KOPT-K1 (cell line): Measurements from ENCODE around the gene AKAP13.

ENCODE experiments used
- H3K27ac ChIP-seq: fragments of 200-600 bp; sonication (generic); 2 replicates; pipeline ENCODE4 v1.5.1; 2016; ENCODE audit warnings: antibody characterized with exemption, mild to moderate bottlenecking, low read depth, low read length; ENCODE audit not compliant: poor library complexity, severe bottlenecking
- H3K36me3 ChIP-seq: fragments of 200-600 bp; sonication (generic); 2 replicates; pipeline ENCODE4 v1.5.1; 2017; ENCODE audit warnings: antibody characterized with exemption, mild to moderate bottlenecking, low read length, moderate library complexity; ENCODE audit not compliant: insufficient read depth
- H3K9me3 ChIP-seq: fragments of 200-600 bp; sonication (generic); 2 replicates; pipeline ENCODE4 v1.5.1; 2017; ENCODE audit warnings: antibody characterized with exemption, low read length, mild to moderate bottlenecking; ENCODE audit not compliant: insufficient read depth, poor library complexity, severe bottlenecking

The AKAP13 gene

DNA sequence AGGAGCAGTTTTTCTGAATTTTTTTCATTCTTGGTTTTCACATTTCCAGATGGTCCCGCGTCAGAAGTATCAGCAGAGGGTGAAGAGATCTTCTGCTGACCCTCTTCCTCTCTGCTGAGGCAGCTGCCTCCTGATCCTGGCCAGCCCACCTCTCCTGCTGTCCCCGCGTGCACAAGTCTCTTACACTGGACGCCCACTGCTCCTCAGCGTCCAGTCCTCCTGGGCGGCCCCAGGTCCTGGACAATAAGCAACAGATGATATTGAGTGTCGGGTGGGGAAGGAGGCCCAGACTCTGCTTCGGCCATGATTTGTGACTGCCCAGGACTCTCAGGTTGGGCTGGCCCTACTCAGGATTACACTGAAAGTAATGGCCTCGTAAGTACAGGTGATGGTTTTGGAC is 364.2 kb downstream of the AKAP13 start:
- H3K27ac ChIP-seq = no peak overlapping the region
- no peaks in the 10 kb centered on the region for H3K9me3 ChIP-seq
- peaks cover 97% of the 10 kb centered on the region for H3K36me3 ChIP-seq

DNA sequence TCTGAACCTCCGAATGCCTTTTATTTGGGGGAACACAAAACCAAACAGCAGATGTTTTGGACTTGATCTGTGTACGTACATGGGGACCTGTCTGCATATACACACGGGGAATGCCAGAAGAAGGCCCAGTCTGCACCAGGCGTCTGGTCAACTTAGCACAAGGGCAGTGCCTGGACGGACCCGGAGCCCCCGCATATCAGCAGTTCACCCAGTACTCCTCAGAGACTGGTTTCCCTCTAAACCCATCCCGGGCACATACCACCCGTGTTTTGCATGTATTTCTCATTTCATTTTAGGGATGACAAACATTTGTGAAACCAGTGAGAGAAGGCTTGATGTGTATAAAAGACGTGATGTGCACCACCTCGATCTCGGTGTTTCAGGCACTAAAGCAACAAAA is 364.6 kb downstream of the AKAP13 start:
- Histone ChIP-seq H3K27ac (no peak overlapping the region), H3K9me3 (no peaks in the 10 kb centered on the region)

GRCh38 chr15:85745525-85746150 is 365.2 kb downstream of the AKAP13 start:
- H3K27ac ChIP-seq = no peak overlapping the region
- peaks cover 86% of the 10 kb centered on the region for H3K36me3 ChIP-seq
- no peaks in the 10 kb centered on the region for H3K9me3 ChIP-seq

More for the DNA sequence above, 364.6 kb downstream of the AKAP13 start:
- peaks cover 93% of the 10 kb centered on the region for H3K36me3 ChIP-seq

DNA sequence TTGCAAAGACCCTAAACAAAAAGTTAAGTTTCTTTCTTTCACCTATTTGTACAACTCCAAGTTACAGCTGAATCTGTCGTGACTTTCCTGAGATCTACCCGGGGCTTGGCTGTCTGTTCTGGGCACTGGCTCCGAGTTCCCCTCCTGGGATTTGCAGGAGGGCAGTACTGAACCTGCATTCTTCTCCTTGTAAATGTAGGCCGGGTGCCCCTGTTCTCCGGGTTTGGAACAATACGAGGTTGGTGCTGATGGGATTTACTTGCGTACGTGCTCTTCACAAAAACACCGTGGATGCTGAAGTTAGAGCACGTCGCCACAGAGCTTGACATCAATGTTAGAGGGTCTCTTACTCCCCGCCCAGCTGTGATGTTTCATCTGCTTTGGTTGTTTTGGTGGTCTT is 366.2 kb downstream of the AKAP13 start:
- no peaks in the 10 kb centered on the region for H3K9me3 ChIP-seq
- peaks cover 76% of the 10 kb centered on the region for H3K36me3 ChIP-seq
- H3K27ac ChIP-seq = no peak overlapping the region

GRCh38 chr15:85748176-85748575 is 367.8 kb downstream of the AKAP13 start:
- no peaks in the 10 kb centered on the region for H3K9me3 ChIP-seq
- peaks cover 61% of the 10 kb centered on the region for H3K36me3 ChIP-seq
- H3K27ac ChIP-seq = no peak overlapping the region

- Histone ChIP-seq H3K9me3 (no peaks in the 10 kb centered on the region), H3K36me3 (peaks cover 56% of the 10 kb centered on the region), H3K27ac (no peak overlapping the region)
Observed at GRCh38 chr15:85748729-85749128, 368.3 kb downstream of the AKAP13 start.

DNA sequence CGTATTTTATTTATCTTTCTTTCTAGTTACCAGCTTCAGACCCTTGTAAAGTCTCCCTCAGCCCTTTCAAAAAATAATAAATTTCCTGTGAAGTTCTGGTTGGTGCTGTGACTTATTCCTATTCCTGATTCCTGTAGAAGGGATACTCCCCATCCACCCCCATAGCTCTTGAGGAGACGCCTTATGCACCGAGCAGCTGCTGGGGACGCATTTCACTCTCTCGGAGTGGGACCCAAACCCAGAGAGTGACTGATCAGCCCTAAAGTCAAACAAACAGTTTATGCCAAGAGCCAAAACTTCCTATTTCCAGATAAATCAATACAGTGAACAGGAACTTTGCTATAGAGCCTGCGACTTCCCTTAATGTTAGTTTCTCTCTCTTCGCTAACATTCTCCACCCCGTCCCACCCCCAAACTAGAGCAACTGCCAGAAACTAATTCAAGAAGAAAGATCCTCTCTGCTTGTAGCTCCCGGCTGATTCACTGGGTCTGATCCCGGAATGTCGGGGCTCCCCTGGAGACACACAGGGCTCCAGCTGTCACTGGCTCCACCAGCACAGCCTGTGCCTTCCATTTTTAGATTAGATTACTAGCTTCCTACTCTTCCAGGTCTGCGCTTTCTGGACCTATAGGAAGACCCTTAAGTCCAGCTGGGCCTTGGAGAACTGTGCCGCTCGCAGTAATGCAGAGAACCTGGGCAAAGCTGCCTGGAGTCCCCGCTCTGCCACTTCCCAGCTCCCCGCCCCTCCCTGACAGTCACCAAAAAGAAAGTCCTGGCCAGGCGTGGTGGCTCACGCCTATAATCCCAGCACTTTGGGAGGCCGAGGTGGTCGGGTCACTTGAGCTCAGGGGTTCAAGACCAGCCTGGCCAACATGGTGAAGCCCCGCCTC is 369.1 kb downstream of the AKAP13 start:
- Histone ChIP-seq H3K9me3 (no peaks in the 10 kb centered on the region), H3K27ac (no peak overlapping the region), H3K36me3 (peaks cover 48% of the 10 kb centered on the region)

GRCh38 chr15:85750319-85751290 is 370.2 kb downstream of the AKAP13 start:
- Histone ChIP-seq H3K36me3 (peaks cover 37% of the 10 kb centered on the region), H3K9me3 (no peaks in the 10 kb centered on the region), H3K27ac (no peak overlapping the region)

GRCh38 chr15:85751291-85752123 is 371.1 kb downstream of the AKAP13 start:
- H3K27ac ChIP-seq = no peak overlapping the region
- peaks cover 28% of the 10 kb centered on the region for H3K36me3 ChIP-seq
- H3K9me3 ChIP-seq = no peaks in the 10 kb centered on the region

DNA sequence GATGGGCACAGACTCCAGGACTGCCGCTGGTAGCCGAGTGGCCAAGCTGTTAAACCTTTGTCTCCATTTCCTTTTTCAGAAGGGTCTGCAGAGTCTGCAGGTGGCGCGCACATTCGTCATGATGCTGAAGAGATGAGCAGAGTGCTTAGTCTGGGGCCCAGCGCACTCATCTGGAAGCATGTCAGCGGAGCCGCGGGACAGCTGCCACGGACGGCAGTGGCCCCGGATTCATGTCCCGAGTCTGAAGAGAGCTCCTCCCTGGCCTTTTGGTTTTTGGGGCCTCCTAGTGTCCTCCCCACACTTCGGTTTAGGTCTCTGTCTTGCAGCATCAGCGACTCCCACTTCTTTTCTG is 371.7 kb downstream of the AKAP13 start:
- Histone ChIP-seq H3K27ac (no peak overlapping the region), H3K36me3 (peaks cover 22% of the 10 kb centered on the region), H3K9me3 (no peaks in the 10 kb centered on the region)

DNA sequence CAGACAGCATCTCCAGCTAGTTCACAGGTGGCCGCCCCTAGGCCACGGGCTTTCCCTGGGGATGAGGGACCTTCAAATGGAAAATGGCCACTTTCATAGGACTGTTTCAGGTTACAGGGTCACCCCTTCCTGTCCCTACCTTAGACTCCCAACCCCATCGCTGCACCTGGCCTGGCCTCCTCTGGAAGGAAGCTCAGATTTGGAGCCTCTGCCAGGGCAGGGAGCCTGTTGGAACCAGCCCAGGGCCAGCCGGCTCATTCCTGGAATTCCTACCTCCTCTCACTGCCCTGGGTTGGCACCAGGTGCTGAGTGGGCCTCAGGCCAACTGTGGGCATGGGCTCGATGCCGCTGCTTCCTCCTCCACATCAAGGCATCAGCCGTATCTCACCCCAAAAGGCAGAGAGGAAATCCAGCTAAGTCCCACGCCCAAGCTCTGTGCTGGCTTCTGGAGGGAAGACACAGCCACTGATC is 372.1 kb downstream of the AKAP13 start:
- Histone ChIP-seq H3K27ac (no peak overlapping the region), H3K36me3 (peaks cover 18% of the 10 kb centered on the region), H3K9me3 (no peaks in the 10 kb centered on the region)

DNA sequence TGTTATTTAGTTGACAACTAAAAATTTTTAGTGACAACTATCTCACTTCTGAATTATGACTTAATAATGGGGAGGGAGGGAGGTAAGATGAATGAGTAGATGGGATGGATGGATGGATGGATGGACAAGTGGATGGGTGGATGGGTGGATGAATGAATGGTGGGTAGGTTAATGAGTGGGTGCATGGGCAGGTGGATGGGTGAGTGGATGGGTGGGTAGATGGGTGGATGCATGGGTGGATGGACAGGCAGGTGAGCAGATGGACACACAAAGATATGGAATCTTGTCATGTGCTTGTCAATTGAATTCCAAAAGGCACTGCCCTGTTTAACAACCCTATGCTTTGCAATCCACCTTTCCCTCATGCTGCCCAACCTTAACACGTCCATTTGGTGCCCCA is 372.9 kb downstream of the AKAP13 start:
- H3K9me3 ChIP-seq = no peaks in the 10 kb centered on the region
- H3K36me3 ChIP-seq = peaks cover 10% of the 10 kb centered on the region; the same call in 1 of the 2 replicates
- H3K27ac ChIP-seq = no peak overlapping the region

GRCh38 chr15:85753791-85754452 is 373.5 kb downstream of the AKAP13 start:
- H3K27ac ChIP-seq = no peak overlapping the region
- H3K36me3 ChIP-seq = peaks cover 4% of the 10 kb centered on the region; the same call in 1 of the 2 replicates
- no peaks in the 10 kb centered on the region for H3K9me3 ChIP-seq

GRCh38 chr15:85754989-85755388 is 374.6 kb downstream of the AKAP13 start:
- H3K36me3 ChIP-seq = no peaks in the 10 kb centered on the region; the same call in 1 of the 2 replicates
- H3K27ac ChIP-seq = no peak overlapping the region
- no peaks in the 10 kb centered on the region for H3K9me3 ChIP-seq
